OCI-LY1 (cell line): Measurements from ENCODE around the gene GJD3.

Experiments
- CTCF ChIP-seq: fragments of 200-600 bp; sonication (generic), shearing (Covaris generic); IDR thresholded peaks from 2 replicates; pipeline ENCODE4 v1.5.1; 2017; ENCODE audit warnings: mild to moderate bottlenecking, antibody characterized with exemption, low read length, moderate library complexity, mixed read lengths
- EZH2 ChIP-seq: fragments of 200-600 bp; sonication (generic), shearing (Covaris generic); IDR thresholded peaks from 2 replicates; pipeline ENCODE4 v1.8.0; 2017; ENCODE audit warnings: borderline replicate concordance, mixed run types, mild to moderate bottlenecking, antibody characterized with exemption, low read length, moderate library complexity, mixed read lengths

- TF ChIP-seq CTCF (no peak), EZH2 (no peak)
Measured at GRCh38 chr17:40345161-40345993, 19.2 kb downstream of the GJD3 start.
